Measurements from ENCODE around the gene UTS2B. TPM values are rescaled to one million over a fixed set of nuclear protein-coding genes. Genes with fewer than 3 reads are reported as not detected.

The UTS2B gene
- total and polyA plus RNA-seq, 10 of the 15 experiments (the other 5 are each of a cell fraction or from before 2014, with no cell fraction given): 0.15 to 0.72 (median 0.44) TPM

GRCh38 chr3:191301017-191301416 lies 29.3 kb downstream of the UTS2B start:
- H2AFZ ChIP-seq (ENCODE audit: control insufficient read depth, low read depth, low read length): peak overlapping the region; percentile 34; the same call in 1 of the 2 replicates
- 0% methylated on average over 1 of the region's 1 CpG for WGBS (ENCODE audit: insufficient coverage, insufficient replicate concordance, low lambda C conversion rate, missing lambda C conversion rate)
- BruUV-seq (replicated peaks): no TSS peak
- intact Hi-C loops (cut with micrococcal nuclease; ENCODE audit: unreplicated experiment): no loop called here
- ATAC-seq (peak; percentile 82), FAIRE-seq (peak; percentile 84), DNase-seq (ENCODE audit: low read depth, low spot score) (peak; percentile 68)
- in situ Hi-C loops (cut with MboI): no loop called here
- peak overlapping the region; percentile 67; the same call in 1 of the 2 replicates for H3K4me2 ChIP-seq (ENCODE audit: control insufficient read depth, insufficient read depth)
- H3K27me3 ChIP-seq (replicated peaks in 1 of 2; ENCODE audit: control insufficient read depth in 2 of 2, insufficient read depth in 2 of 2, low read length in 1 of 2): no peaks in the 10 kb centered on the region
- H3K4me1 ChIP-seq (ENCODE audit: control insufficient read depth, insufficient read depth, low read length): peaks cover 42% of the 10 kb centered on the region
- ChIA-PET RAD21 (ENCODE audit: unreplicated experiment) (interaction anchor here (0.9 to 2.3 kb wide), 11 partner anchors 10 to 58 kb away, joined by 3 to 15 read pairs (median 7); no protein-coding TSS in a partner anchor), POLR2A (interaction anchor here (0.7 to 1.4 kb wide), 5 partner anchors 9 to 38 kb away, joined by 3 to 7 read pairs (median 4); no protein-coding TSS in a partner anchor), CTCF (interaction anchor here (0.7 to 2.1 kb wide), 10 partner anchors 15 to 59 kb away, joined by 3 to 7 read pairs (median 4); partner anchors contain the start of genes CCDC50 and UTS2B), SMC1A (ENCODE audit: uncharacterized antibody, unreplicated experiment) (interaction anchor here (0.7 to 5.0 kb wide), 20 partner anchors 10 to 82 kb away, joined by 3 to 32 read pairs (median 8); partner anchors contain the start of genes CCDC50 and UTS2B)
- no peak overlapping the region for H3K9ac ChIP-seq (ENCODE audit: control insufficient read depth, insufficient read depth, low read length)
- H3K9me3 ChIP-seq (replicated peaks; ENCODE audit: control insufficient read depth, insufficient read depth, low read length): no peaks in the 10 kb centered on the region
- no peaks in the 10 kb centered on the region for H3K36me3 ChIP-seq (ENCODE audit: control insufficient read depth in 2 of 2, insufficient read depth in 2 of 2, low read length in 1 of 2)
- no peaks in the 10 kb centered on the region for H4K20me1 ChIP-seq (ENCODE audit: control insufficient read depth, insufficient read depth)
- H3K27ac ChIP-seq (ENCODE audit: control insufficient read depth, insufficient read depth): peak overlapping the region; percentile 55; the same call in 1 of the 2 replicates
- no peak overlapping the region for H3K4me3 ChIP-seq
- no peaks in the 10 kb centered on the region for H3K79me2 ChIP-seq (ENCODE audit: control insufficient read depth, insufficient read depth, low read length)
- TF ChIP-seq MTA2 (IDR thresholded peaks at IDR 0.05; ENCODE audit: low read depth) (no peak), MLLT1 (IDR thresholded peaks at IDR 0.05) (no peak), CBX5 (IDR thresholded peaks at IDR 0.05; ENCODE audit: low read depth) (0 out of 2 replicates have a peak, but pooled peaks have one; percentile 40), FOXM1 (IDR thresholded peaks at IDR 0.05; ENCODE audit: low read depth, low read length) (peak; percentile 20; the same call in 1 of the 2 replicates), NFYA (IDR thresholded peaks at IDR 0.05; ENCODE audit: borderline replicate concordance, low read depth, low read length) (no peak), SUPT20H (IDR thresholded peaks at IDR 0.05; ENCODE audit: borderline replicate concordance, control insufficient read depth, low read depth, low read length) (no peak), ZNF217 (IDR thresholded peaks at IDR 0.05) (no peak), KLF5 (IDR thresholded peaks at IDR 0.05; ENCODE audit: partially characterized antibody) (no peak), NFIC (IDR thresholded peaks at IDR 0.05; ENCODE audit: low read depth, low read length) (peak; percentile 77), CBFB (IDR thresholded peaks at IDR 0.05; ENCODE audit: low read depth) (0 out of 2 replicates have a peak, but pooled peaks have one; percentile 42), IKZF2 (IDR thresholded peaks at IDR 0.05) (peak; percentile 61; a peak in 3 of 4 replicates), NBN (IDR thresholded peaks at IDR 0.05) (no peak), NR2C1 (IDR thresholded peaks at IDR 0.05) (no peak), CUX1 (IDR thresholded peaks at IDR 0.05; ENCODE audit: insufficient replicate concordance, low read depth, low read length) (no peak)
